SKM-1 (cell line): ENCODE measurements around the gene CYBA.

Source experiments
- DNase-seq: peaks from one replicate; lab custom pipeline; 2025; ENCODE audit not compliant: unreplicated experiment; lab: John Stamatoyannopoulos, UW

The CYBA gene

DNA sequence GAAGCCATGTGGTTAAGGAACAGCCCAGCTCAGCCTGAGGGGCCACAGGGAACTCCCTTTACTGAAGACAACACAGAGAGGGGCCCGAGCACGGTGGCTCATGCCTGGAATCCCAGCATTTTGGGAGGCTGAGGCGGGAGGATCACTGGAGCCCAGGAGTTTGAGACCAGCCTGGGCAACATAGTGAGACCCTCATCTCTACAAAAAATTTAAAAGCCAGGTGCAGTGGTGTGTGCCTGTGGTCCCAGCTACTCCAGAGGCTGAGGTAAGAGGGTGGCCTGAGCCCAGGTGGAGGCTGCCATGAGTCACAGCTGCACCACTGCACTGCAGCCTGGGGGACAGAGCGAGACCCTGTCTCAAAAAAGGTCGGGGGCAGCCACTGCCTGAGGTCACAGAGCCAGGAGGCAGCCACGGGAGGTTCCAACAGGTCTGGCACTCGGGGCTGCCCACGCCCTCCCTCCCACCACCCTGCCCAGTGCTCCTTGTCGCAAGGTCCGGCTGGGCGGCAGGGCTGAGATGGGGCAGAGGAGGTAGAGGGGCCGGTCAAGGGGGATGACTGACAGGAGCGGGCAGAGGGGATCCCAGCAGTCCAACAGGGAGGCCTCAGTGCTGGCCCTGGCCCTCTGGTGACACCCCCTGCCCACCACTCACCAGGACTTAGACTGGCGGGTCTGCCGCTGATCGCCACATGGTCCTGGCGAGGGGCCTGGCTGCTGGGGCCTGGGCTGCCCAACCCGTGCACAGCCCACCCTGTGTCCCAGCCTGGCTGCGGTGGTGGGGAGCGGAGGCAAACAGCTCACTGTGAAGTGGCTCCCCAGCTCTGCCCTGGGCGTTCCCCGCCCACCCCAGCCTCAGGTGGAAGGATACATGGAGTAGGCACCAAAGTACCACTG, 3.4 kb downstream of the CYBA start:
- DNase-seq, result no peak

DNA sequence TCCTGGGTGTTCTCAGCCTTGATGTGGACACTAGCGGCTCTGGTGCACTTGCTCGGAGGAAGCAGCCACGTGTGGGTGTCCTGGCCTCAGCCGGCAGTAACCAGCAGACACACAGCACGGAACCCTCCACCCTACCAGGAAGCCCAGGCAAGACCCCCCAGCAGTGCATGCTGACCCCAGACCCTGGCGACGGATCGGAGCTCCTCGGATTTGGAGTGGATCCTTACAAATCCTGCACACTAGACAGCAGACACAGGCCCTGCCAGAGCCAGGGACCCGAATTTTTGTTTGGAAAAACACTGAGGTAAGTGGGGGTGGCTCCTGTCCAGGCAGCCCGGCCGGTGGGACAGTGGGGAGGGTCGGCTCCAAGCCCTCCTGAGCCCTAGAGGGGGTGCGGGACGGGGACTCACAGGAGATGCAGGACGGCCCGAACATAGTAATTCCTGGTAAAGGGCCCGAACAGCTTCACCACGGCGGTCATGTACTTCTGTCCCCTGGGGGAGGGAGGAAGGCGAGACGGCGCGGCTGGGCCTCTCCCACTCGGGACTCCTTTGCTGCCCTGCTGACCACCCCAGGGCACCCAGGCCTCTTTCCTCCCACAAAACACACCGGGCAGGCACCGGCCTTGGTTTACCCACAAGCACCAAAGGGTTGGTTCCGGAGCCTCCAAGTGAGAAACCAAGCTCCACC, 4.4 kb downstream of the CYBA start:
- DNase-seq, result no peak

DNA sequence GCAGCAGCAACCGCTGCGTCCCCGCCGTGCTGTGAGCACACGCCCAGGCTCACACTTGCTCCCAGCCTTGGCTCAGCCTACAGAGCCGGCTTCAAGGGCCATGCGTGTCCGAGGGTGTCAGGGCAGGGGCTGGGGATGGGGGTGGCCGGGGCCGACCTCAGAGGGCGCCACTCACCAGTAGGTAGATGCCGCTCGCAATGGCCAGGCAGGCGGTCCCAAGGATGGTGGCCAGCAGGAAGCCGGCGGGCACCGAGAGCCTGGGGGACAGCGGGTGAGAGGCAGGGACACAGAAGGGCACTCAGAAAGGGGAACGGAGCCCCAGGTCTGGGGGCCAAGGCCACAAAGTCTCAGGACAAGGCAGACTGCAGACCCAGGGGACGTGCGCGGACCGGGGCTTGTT, 4.9 kb downstream of the CYBA start:
- no peak for DNase-seq

- no peak for DNase-seq
Measured at GRCh38 chr16:88645455-88645854, 5.4 kb downstream of the CYBA start.

GRCh38 chr16:88643644-88643932, 7.3 kb downstream of the CYBA start:
- no peak for DNase-seq

DNA sequence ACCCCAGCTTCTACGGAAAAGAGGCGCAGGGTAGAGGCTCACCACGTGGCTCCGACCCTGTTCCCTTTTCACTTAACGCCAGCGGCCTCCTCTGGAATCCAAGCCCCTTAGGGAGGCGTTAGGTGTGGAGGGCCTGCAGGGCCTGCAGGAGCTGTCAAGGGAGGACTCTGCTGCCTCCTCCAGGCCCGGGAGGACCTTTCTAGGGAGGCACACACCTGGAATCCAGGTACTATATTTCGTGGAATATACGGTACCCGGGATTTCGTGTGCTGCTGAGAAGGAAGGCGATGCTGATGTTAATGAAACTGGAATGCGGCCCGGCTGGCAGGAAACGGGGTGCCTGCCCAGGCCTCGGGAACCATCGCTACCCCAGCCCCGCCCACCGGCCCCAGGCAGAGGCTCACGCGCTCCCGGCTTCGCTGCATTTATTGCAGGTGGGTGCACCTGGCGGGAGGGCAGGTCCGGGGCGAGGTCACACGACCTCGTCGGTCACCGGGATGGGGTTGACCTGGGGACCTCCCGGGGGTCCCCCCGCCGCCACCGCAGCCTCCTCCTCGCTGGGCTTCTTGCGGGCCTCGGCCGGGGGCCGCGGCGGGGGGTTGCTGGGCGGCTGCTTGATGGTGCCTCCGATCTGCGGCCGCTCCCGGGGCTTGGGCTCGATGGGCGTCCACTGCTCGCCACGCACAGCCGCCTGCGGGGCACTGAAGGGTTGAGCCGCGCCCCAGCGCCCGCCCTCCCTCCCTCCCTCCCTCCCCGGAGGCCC, 7.8 kb downstream of the CYBA start:
- no peak for DNase-seq

DNA sequence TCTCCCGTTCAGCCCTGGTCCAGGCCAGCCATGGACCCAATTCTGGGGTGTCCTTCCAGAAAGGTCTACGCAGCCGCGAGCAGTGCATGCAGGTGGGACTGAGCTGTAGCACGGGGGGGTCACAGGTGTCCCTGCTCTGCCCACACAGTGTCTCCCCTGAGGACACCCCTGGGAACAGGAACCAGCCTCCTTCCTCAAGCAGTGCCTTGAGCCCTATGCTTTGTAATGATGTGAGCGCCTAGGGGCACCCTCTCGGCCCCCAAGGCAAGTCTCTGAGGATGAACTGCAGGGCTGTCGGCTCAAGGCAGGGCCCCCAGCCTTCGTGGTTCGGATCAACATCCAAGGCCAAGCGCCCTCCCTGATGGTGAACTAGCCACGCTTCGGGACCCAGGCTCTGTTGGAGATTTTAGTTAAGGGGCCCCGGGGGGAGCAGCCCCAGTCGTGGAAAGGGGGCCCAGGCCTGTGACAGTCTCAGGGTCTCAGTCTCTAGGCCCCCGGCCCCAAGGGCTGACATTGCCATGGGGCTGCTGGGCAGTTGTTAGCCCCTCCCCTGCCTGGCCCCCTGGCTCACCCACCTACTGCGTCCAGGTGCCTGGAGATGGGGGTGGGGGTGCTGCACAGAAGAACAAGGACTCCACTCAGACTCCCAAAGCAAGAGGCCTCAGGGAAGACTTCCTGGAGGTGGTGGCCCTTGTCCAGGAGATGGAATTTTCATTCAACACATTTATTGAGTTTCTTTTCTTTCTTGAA, 10.2 kb downstream of the CYBA start:
- no peak for DNase-seq

GRCh38 chr16:88640039-88640495, 10.8 kb downstream of the CYBA start:
- DNase-seq, result no peak

DNA sequence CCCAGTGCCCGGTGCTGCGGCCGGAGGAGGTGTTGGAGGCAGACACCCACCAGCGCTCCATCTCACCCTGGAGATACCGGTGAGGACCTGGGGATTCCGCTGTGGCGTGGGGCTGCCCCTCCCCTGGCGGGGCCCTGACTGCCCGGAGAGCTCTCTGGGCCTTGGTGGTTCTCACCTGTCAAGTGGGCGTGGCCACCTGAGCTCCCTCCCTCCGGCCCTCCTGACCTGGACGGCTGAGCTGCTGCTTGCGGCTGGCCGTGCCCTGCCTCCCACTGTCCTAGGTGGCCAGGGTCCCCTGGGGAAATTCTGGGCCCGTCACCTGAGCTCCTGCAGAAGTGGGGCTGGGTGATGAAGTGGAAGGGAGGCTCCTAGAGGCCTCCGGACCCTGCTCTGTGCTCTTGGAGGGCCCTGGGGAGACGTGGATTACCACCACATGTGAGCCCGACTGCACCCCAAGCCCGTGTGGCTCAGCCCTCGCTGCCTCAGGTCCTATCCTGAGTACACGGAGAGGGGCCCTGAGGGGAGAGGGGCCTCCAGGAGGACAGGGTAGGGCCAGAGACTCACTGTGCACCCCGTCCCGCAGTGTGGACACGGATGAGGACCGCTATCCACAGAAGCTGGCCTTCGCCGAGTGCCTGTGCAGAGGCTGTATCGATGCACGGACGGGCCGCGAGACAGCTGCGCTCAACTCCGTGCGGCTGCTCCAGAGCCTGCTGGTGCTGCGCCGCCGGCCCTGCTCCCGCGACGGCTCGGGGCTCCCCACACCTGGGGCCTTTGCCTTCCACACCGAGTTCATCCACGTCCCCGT, 11.4 kb downstream of the CYBA start:
- DNase-seq, result no peak

GRCh38 chr16:88638323-88639230, 12.3 kb downstream of the CYBA start, which contains the start of gene IL17C:
TSS of gene IL17C (plus strand) at chr16:88638572. CDS start at chr16:88638642, 70 bp downstream.
- DNase-seq, result no peak

DNA sequence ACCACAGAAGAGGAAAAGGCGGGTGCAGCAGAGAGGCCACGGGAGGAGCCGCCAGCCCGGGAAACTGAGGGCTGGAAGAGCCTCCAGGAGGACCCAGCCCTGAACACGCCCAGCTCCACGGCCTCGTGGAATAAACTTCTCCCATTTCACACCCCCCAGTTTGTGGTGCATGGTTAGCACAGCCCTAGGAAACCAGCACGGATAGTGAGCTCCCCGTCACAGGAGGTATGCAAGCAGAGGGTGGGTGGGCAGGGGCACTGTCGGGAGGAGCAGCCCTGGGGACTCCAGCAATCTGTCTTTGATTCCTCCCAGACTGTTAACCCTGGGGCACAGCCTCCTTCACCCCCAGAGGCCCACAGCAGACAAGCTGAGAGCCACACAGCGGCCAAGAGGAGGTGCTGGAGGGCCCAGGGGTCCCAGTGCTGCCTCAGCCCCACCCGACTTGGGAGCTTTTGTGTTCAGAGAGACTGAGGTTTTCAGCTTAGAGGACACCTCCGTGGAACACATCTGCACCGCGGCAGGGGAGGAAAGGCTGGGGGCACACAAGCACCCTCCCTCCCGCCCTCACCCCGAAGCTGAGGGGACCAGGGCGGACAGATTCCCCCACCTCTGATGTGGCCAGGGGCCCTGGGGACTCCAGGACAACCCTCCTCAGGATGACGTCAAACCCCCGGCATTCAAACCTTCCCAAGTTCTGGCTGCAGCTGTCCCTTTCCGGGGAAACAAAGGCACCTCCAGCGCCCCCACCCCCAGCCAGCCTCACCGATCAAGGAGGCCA, 14.2 kb downstream of the CYBA start:
- no peak for DNase-seq

DNA sequence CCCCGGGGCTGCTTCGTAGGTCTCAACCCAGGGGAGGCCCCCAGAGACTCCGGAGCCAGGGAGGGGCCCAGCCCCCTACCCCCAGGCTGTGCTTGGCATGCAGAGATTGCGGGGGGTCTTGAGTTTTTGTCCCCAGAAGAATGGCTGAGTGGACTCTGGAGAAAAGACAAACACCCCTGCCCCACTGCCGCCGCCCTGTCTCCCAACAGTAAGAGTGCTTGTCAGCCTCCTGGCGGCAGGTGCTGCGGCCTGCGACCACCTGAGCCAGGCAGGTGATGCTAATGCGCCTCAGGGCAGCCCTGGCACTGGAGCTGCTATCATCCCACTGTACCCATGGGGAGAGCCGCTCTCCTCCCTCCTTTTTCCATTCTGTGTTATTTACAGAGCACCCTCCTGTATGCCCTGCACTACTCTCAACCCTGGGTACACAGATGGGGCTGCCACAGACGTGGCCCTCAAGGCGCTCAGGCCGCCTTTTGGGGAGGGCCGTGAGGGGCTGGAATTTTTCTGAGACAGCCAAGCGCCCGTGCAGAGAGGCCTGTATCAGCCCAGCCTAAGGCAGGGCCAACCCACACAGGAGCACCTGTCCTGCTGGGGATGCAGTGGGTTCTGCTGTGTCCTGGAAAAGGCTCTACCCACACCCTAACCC, 15.1 kb downstream of the CYBA start:
- no peak for DNase-seq

DNA sequence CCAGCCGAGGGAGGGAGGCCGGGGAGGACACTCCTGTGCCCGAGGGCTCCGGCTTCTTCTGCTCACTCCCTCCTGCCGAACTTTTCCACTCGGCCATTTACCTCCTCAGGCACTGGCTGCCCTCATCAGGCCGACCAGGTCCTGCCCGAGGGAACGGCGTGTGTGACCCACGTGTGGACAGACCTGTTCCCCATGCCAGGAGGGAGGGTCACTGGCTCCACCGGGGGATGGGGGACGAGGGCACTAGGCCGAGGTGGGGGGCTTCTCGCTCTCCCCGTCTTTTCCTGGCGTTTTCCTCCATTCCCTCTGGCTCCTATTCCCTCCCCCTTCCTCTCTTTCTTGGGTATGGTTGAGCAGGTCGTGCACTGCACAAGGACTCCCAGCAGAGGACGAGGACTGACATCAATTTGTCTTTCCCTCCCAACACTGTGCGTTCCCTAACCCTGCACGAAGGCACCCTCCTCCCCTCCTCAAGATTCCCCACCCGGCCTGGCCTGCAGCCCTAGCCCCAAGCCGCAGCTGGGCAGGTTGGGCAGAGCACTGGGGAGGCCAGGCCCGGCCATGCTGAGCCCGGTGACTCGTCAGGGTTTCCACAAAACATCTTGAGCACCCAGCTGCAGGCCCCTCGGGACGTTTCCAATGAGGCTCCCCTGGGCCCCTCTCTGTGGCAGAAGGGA, 15.7 kb downstream of the CYBA start:
- DNase-seq, result no peak

- no peak for DNase-seq
Measured at GRCh38 chr16:88634141-88634993, 16.5 kb downstream of the CYBA start.

- DNase-seq, result no peak
Measured at GRCh38 chr16:88633684-88634140, 17.1 kb downstream of the CYBA start.

DNA sequence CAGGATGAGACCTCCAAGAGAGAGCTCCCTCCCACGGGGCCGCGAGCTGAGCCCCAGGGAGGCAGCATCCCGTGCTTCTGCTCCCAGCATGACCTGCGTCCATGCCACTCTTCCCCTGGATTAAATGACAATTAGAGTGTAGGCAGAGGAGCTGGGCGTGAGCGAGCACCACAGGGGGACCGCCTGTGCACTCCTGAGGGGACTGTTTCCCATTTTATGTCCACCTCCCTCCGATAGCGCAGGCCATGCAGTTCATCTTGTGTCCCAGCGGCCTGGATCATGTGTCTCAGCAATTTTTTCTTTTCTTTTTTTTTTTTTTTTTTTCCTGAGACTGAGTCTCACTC, 18.3 kb downstream of the CYBA start:
- DNase-seq, result no peak
